Amniotic stem cell (primary cell): ENCODE measurements around the gene TRIM52.

Experiments used
- DNase-seq: peaks from one replicate; lab custom pipeline; 2025; lab: John Stamatoyannopoulos, UW

TRIM52 gene

DNA sequence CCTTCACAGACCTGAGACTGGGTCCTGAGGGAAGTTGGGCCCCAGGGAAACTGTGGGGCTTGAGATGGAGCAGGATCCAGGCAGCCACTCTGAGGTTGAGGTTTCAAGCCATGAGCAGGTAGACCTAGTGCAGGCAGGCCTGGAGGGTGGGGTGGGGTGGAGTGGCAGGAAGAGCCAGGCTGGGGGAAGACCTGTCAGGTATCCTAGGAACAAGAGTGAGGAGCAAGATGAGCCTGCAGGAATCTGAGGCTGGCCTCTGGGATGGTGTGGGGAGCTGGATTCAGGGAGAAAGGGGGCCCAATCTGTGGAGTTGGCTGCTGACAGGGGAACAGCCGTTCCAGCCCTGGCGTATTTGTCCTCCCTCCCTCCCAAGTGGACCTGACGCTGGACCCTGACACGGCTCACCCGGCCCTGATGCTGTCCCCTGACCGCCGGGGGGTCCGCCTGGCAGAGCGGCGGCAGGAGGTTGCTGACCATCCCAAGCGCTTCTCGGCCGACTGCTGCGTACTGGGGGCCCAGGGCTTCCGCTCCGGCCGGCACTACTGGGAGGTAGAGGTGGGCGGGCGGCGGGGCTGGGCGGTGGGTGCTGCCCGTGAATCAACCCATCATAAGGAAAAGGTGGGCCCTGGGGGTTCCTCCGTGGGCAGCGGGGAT, 27.0 kb downstream of the TRIM52 start:
- DNase-seq, result no peak

DNA sequence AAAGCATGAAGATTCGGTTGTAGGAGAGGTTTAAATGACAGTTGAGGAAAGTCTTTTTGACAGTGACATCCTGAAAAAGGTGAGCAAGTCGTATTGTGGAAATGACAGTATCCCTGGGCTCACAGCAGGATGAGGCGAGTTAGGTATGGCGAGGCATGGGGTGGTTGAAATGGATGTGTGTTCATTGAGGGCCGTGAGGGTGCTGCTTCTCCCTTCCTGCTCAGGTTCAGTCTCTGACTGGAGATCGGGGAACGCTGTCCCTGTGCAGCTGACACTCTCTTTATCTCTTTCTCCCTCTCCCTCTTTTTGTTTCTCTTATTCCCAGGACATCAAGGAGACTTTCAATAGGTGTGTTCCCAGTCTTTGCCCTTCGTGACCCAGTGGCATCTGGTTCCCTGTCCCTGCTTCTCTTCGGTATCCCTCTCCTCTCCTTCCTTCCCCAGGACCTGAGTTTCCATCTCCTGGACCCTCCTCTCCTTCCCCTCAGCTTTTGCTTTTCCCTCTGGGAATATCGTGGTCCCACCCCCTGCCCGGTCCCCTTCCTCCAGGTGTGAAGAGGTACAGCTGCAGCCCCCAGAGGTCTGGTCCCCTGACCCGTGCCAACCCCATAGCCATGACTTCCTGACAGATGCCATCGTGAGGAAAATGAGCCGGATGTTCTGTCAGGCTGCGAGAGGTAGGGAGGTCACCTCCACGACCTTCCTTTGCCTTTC, 27.7 kb downstream of the TRIM52 start:
- DNase-seq, result no peak

DNA sequence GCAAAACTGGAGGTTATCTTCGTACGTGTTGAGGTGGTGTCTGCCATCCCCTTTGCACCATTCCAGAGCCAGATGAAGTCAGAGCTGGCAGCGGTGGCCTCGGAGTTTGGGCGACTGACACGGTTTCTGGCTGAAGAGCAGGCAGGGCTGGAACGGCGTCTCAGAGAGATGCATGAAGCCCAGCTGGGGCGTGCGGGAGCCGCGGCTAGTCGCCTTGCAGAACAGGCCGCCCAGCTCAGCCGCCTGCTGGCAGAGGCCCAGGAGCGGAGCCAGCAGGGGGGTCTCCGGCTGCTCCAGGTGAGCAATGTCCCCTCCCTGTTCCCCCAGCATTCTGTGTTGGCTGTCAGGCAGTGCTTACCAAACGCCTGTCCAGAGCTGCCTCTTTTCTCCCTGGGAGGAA, 28.4 kb downstream of the TRIM52 start:
- DNase-seq, result no peak

DNA sequence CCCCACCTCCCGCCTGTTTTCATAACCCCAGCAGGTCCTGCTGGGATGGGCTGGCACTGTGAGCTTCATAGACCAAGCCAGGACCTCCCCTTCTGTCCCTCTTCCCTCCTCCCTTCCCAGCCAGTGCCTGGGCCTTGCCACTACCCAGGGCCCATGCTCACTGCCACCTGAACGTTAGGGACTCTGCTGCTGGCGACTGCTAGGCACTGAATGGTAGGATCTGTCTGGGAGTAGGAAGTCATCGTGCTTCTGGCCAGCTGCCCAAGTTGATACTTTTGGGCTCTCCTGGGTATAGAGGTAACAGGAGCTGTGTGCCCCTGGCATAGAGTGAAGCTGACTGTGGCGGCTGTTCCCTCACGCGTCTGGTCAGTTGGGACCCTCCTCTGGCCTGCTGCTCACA, 29.5 kb downstream of the TRIM52 start:
- no peak for DNase-seq

DNA sequence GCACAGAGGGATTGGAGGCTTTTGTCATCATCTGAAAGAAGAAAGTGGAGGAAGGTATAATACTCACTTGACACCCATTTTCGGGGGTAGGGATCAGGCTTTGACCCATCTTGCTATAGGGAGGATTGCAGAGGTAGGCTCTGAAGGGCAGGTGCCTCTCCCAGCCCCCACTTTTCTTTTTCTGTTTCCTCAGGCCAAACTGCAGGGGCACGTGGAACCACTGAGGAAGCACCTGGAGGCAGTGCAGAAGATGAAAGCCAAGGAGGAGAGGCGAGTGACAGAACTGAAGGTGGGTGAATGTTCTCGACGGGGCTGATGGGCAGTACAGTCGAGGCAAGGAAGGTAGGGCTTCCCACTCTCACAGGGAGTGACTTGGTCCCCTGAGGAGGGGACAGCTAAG, 30.4 kb downstream of the TRIM52 start:
- DNase-seq, result no peak

DNA sequence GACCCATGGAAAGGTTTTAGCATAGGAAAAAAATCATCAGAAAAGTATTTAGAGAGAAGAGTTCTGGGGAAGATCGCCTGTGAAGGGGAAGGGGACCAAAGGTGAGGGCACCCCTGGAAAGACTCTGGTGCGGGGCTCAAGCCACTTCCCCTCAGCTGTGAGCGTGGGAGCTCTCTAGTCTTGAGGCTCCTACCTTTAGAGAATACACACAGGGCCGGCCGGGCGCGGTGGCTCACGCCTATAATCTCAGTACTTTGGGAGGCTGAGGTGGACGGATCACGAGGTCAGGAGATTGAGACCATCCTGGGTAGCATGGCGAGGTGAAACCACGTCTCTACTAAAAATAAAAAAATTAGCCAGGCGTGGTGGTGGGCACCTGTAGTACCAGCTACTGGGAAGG, 30.9 kb downstream of the TRIM52 start:
- DNase-seq, result no peak

DNA sequence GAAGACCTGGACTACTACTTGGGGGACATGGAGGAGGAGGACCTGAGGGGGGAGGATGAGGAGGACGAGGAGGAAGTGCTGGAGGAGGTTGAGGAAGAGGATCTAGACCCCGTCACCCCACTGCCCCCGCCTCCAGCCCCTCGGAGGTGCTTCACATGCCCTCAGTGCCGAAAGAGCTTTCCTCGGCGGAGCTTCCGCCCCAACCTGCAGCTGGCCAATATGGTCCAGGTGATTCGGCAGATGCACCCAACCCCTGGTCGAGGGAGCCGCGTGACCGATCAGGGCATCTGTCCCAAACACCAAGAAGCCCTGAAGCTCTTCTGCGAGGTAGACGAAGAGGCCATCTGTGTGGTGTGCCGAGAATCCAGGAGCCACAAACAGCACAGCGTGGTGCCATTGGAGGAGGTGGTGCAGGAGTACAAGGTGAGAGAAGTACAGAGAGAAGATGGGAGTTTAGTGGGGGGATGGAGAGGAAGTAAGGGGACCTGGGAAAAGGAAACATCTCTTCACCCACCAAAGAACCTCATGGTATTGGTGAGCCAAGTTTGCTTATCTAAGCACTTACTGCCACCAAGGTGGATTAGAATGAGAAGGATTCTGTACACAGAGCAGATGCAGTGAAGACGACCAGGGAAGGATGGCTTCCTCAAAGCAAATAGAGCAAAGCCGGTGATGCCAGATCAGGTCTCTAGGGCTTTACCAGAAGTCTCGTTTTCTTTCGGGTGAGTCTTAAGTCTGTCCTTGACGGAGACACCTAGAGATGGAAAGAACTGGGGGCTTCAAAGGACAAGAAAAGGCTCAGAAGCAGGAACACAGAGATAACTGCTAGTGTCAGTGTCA, 36.3 kb downstream of the TRIM52 start:
- DNase-seq, result no peak

DNA sequence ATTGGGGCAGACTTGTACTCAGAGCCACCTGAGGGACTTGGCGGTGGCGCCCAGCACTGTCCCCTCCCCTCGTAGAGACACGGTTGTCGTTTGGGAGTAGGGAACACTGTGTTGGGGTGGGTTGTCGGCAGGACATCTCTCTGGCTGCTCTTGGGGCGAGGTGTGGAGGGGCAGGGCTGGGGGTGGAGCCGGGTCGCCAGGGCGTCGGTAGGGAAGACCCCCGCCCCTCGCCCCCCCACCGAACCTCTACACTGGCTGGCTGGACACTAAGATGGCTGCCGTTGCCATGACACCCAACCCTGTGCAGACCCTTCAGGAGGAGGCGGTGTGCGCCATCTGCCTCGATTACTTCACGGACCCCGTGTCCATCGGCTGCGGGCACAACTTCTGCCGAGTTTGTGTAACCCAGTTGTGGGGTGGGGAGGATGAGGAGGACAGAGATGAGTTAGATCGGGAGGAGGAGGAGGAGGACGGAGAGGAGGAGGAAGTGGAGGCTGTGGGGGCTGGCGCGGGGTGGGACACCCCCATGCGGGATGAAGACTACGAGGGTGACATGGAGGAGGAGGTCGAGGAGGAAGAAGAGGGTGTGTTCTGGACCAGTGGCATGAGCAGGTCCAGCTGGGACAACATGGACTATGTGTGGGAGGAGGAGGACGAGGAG, 37.1 kb downstream of the TRIM52 start:
- no peak for DNase-seq

DNA sequence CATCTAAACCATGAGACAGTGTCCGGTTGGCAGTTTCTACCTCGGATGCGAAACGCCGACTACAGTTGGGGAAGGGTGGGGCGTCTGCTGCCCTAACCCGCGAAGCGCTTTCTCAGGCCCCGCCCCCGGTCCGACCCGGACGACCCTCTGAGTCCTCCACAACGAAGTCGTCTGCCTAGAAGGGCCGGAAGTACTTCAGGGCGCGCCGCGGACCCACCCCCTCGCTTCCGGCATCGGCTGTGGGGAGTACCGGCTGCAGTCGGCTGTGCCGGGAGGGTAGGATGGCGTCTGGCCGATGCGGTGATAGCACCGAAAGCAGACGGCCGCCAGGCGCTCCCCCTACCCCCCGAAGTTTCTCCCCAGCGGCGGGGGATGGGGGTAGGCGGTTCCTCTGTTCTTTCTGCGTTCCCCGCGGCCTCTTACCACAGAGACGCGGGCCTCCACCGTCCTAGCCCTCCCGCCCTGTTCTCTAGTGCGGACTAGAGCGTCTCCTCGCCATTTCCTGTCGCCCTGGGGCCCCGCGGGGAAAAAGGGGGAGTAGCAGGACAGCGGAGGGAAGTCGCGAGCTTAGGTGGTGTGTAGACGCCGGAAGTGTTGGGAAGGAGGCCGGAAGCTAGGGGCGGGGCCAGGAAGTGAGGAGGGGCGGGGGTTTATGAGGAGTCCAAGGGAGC, 37.8 kb downstream of the TRIM52 start, which contains the start of gene TRIM41:
TSS of gene TRIM41 (plus strand) at position 224 of the 671 bp plus-strand sequence. CDS start 719 bp downstream, outside the sequence.
- DNase-seq, result no peak

DNA sequence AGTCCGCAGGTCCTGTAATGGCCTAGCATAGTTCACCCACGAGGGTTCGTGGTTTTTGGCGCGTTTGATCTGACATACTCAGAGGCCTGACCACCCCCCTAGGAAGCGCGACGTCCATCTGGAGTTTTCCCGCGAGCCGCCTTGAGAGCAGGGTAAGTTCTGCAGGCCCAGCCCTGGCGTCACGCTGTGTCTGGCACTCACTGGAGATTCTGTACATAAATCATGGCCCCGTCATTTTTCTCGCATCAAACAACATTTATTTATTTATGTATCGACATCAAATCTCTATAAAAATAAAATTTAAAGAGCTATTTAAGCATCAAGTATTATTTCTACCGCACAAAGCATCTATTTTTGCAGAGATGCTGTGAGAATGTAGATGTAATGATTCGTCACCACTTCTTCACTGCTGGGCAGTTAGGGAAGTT, 38.3 kb downstream of the TRIM52 start:
- no peak for DNase-seq

DNA sequence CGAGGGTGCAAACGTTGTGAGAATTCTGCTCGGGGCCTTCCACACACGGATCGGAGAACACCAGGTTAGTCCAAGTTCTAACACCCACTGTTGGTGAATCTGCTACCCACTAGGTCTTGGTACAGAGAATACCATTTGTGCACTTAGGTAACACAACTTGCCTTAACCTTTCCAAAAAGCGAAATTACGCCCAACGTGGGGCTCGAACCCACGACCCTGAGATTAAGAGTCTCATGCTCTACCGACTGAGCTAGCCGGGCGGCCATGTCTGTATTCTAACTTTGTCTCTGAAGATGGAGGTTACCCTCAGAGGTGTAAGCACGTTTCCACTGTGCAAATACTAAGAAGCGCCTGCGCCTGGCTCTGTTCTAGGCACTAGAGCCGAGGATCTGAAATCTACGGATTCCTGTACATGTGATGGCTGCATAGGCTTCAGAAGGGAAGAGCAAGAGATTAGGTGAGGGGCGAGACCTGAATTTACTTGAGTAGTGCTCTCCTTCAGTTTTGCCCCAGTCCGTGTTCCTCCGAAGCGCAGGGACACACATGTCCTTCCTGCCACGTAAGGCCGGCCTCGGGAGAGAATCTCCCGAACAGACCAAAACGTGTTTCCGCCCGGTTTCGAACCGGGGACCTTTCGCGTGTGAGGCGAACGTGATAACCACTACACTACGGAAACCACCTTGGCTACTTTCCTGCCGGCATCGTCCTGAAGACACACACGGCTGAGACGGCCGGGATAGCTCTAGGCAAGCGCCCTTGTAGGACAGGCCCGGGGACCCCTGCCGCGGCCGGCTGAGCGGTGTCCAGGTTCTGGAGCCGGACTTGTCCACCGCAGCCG, 38.9 kb downstream of the TRIM52 start:
- no peak for DNase-seq

DNA sequence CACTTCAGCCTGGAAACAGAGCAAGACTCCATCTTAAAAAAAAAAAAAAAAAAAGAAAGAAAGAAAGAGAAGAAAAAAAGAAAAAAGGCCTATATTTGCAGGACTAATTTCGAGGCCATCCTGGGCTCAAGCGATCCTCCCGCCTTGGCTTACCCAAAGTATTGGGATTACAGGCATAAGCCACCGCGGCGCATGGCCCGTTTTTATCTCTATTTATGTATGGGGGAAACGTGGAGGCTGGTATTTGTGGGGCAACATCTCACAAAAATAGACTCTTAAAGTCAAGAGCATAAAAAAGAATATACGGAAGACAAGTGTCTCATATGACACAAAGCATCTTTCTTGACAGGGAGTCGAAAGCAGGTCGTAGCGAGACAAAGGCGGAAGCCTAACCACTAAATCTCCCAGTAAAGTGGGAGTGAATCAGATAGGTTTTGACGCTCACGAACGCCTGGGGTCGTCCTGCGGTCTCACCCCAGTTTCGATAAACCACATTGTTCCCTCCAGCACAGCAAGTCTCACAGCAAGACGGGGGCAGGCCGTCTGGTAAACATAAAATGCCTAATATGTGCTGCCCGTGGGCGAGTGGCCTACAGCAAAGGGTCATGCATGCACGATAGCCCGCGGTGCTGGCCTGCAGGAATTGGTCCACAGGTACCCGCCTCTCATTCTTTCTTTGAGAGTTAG, 39.7 kb downstream of the TRIM52 start:
- DNase-seq, result no peak

DNA sequence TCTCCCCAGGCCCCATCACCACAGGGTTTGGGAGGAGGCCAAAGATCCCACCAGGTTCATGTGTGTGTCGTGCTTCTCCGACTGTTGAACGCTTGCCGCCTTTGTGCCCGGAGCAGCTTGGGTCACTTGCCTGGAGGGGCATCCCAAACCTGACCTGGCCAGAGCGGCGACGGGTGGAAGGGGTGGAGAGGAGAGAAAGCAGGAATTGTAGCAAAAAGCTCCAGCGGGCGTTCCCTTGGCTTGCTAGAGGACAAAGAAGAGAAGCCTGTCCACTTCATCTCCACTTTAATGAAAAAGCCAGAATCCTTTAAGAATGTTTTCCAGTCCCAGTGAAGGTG, 40.8 kb downstream of the TRIM52 start:
- DNase-seq, result no peak

DNA sequence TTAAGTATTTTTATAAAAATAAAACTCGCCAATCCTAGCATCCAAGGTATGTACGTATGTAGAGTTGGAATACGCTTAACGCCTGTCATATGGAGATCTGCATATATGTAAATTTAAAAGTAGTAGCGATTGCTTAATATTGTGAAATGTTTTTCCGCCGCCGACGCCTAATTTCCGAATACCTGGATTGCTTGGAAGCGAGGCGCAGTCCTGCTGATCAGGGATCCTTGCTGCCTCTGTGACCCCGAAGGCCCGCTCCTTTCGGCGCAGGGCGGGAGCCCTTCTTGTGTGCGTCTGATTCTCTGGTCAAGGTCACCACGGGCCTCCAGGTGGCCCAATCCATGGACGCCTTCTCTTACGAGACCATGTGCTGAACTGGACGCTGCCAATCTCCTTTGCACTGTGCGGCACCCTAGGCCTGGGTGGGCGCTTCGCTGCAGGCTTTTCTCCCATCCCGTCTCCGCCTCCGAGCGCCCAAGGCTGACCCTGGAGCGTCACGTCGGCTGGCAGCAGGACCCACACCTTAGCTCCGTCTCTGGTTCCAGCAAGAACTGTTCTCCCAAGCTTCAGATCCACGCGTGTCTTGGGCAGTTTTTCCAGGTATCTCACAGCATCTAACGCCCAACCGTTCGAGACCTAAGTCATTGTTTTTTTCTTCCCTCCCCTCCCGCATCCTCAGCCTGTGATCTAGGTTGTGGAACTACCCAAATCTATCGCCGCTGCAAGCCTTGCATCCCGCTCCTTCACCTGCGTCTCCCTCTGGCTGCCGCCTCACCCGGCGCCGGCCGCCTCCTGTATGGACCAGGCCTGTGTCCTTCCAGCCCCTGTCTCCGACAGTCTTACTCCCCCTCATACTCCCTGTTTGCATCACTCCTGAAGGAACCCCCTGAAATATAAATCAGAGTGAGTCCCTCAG, 41.4 kb downstream of the TRIM52 start:
- DNase-seq, result no peak

DNA sequence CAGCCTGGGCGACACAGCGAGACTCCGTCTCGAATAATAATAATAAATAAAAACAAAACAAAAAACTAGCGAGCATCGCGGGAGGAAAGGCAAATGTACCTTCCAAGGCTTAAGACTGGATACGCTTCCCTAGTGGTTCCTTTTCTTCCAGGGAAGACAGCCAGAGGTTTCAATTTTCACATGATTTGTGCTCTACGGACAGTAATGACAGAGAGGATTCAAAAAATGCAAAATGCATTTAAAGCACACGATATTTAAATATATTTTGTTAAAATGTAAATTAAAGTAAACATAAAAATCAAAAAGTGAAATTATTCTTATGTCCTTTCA, 42.2 kb downstream of the TRIM52 start:
- DNase-seq, result no peak

DNA sequence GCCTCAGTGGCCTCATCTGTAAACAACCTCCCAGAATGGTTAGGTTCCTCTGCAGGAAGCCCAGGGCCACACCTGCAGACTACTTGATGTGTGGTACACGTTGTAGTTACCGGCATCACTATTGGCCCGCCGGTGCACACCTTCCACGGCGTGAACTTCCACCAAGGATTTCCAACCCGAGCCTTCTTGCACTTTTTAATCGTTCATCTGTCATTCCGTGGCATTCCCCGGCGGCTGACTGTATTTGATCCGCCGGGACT, 43.2 kb downstream of the TRIM52 start:
- DNase-seq, result no peak

DNA sequence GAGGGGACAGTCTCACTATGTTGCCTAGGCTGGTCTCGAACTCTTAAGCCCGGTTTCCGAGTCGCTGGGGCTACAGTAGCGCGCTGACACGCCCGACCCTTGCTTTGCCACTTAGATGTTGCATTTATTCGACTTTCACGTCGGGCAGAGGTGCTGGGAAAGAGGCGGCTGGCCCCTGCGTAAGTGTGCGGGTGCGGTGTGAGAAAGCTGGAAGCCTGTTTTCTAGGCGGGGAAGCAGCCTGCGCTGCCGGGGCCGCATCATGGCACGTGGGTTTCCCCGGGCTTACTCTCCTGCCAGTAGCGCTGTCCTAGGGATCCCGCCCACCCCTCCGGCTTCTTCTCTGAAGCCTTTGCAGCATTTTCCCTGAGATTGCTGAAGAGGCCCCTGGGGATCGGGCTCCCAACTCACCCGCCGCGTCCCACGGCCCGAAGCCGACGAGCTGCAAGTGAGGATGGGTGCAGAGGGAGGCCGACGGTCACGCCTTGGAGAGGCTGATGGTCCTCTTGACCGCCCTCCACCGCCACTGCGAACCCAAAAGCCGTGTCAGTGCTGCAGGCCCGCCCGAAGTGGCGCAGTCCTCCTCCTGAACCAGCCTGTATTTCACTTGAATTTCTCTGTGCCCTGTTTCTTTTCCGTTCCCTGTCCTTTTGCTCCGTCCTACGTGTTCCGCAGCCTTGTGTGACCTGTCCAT, 43.7 kb downstream of the TRIM52 start:
- DNase-seq, result no peak

DNA sequence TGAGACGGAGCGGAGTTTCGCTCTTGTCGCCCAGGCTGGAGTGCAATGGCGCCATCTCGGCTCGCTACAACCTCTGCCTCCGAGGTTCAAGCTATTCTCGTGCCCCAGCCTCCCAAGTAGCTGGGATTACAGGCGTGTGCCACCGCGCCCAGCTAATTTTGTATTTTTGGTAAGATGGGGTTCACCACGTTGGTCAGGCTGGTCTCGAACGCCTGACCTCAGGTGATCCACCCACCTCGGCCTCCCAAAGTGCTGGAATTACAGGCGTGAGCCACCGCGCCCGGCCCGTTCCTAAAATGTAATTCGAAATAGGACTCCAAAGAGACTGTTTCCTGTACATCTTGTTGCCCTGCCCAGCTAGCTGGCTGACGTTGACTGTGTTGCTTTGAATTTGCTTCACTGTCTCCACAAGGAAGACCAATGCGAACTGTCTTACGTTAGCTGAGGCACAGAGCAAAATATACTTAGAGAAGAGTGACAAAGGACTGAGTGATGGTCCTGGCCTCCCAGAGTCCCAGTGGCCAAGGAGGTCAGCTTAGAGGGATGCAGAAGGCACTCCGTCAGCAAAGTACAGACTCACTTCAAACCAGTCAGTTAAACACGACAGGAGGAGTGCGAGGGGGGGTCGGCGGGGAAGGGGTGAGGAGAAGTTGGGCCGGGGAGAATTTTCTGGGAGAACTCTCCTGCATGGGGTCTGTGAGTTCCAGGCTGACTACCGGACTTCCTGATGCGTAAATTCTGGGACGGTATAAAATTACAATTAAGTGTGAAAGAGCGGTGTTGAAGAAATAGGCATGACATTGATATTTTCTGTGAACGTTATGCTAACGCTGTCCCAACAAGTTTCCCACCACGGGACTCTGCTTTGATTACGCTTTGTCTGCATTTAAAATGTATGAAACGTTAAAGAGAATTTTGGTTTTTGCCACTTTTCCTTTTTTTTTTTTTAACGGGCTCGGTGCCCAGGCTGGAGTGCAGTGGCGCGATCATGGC, 44.6 kb downstream of the TRIM52 start:
- no peak for DNase-seq
